MM.1S (cell line): Measurements from ENCODE around the gene ASMT.

Experiments
- DNase-seq: peaks from one replicate; pipeline ENCODE4 v3.0.0-alpha.2; 2015
- H2AFZ ChIP-seq: fragments of 300-600 bp; sonication (generic); 2 replicates; pipeline ENCODE4 v1.6.0; 2016; ENCODE audit warnings: antibody characterized with exemption, low read length
- H3F3A ChIP-seq: fragments of 300-600 bp; sonication (generic); 2 replicates; pipeline ENCODE4 v1.6.1; 2016; ENCODE audit warnings: mild to moderate bottlenecking, antibody characterized with exemption, low read length, moderate library complexity, mixed read lengths; ENCODE audit not compliant: insufficient read depth
- H3K27ac ChIP-seq: fragments of 300-600 bp; sonication (generic); 2 replicates; pipeline ENCODE4 v1.5.1; 2016; ENCODE audit warnings: mild to moderate bottlenecking, low read length
- H3K27me3 ChIP-seq: fragments of 300-600 bp; sonication (generic); replicated peaks from 2 replicates; pipeline ENCODE4 v1.6.0; 2016; ENCODE audit warnings: low read length; ENCODE audit not compliant: insufficient read depth
- H3K36me3 ChIP-seq: fragments of 300-600 bp; sonication (generic); replicated peaks from 2 replicates; pipeline ENCODE4 v1.6.1; 2016; ENCODE audit warnings: mild to moderate bottlenecking, low read length, mixed read lengths; ENCODE audit not compliant: insufficient read depth
- H3K4me1 ChIP-seq: fragments of 300-600 bp; sonication (generic); 2 replicates; pipeline ENCODE4 v1.6.1; 2016; ENCODE audit warnings: low read length, mixed read lengths
- H3K4me2 ChIP-seq: fragments of 300-600 bp; sonication (generic); 2 replicates; pipeline ENCODE4 v1.6.0; 2016; ENCODE audit warnings: low read depth, low read length
- H3K4me3 ChIP-seq: fragments of 300-600 bp; sonication (generic); 2 replicates; pipeline ENCODE4 v1.5.1; 2016; ENCODE audit warnings: low read length, mixed read lengths
- H3K79me2 ChIP-seq: fragments of 300-600 bp; sonication (generic); 2 replicates; pipeline ENCODE4 v1.6.1; 2016; ENCODE audit warnings: mixed run types, low read length, mixed read lengths
- H3K9ac ChIP-seq: fragments of 300-600 bp; sonication (generic); 2 replicates; pipeline ENCODE4 v1.6.1; 2016; ENCODE audit warnings: low read length, mixed read lengths
- H3K9me2 ChIP-seq: fragments of 300-600 bp; sonication (generic); replicated peaks from 2 replicates; pipeline ENCODE4 v1.6.1; 2016; ENCODE audit warnings: mild to moderate bottlenecking, low read length, mixed read lengths; ENCODE audit not compliant: insufficient read depth
- H3K9me3 ChIP-seq: fragments of 300-600 bp; sonication (generic); replicated peaks from 2 replicates; pipeline ENCODE4 v1.6.1; 2016; ENCODE audit warnings: mild to moderate bottlenecking, low read length, mixed read lengths; ENCODE audit not compliant: insufficient read depth
- H4K20me1 ChIP-seq: fragments of 300-600 bp; sonication (generic); 2 replicates; pipeline ENCODE4 v1.6.1; 2016; ENCODE audit warnings: mild to moderate bottlenecking, low read length, moderate library complexity, mixed read lengths; ENCODE audit not compliant: insufficient read depth
- EZH2 ChIP-seq: fragments of 300-600 bp; sonication (generic); optimal IDR thresholded peaks from 2 replicates; pipeline ENCODE3; 2017; ENCODE audit warnings: low read depth, mild to moderate bottlenecking, antibody characterized with exemption, low read length, mixed read lengths
- EZH2phosphoT487 ChIP-seq: fragments of 300-600 bp; sonication (generic); IDR thresholded peaks from 2 replicates; pipeline ENCODE4 v1.6.1; 2018; ENCODE audit warnings: antibody characterized with exemption, low read length
- TF ChIP-seq, protein P1 (sequence below): fragments of 300-600 bp; sonication (generic); IDR thresholded peaks from 2 replicates; pipeline ENCODE4 v1.5.1; 2016; ENCODE audit warnings: antibody characterized with exemption, low read length, mixed read lengths

ASMT gene

DNA sequence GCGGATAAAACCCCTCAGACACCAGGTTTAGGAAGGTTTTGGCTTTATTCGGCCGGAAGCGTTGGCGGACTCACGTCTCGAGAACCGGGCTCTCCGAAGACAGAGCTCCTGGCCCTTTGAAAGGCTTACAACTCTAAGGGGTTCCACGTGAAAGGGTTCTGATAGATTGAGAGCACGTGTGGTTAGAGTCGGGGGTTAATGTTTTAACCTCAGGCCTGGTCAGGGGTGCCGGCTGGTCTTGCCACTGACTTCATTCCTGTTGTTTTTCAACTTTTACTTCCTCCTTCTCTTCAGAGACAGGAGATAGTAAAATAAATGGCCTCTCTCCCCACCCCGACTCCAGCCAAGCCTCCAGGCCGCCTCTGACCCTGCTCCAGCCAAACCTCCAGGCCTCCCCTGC is 4.7 kb upstream of the ASMT start:
- no peaks in the 10 kb centered on the region for H3K4me1 ChIP-seq
- no peaks in the 10 kb centered on the region for H3K9me2 ChIP-seq
- H3K27ac ChIP-seq = no peak overlapping the region
- no peak overlapping the region for H3K4me2 ChIP-seq
- H3K9ac ChIP-seq = no peak overlapping the region
- no peak overlapping the region for H2AFZ ChIP-seq
- TF ChIP-seq, protein P1, sequence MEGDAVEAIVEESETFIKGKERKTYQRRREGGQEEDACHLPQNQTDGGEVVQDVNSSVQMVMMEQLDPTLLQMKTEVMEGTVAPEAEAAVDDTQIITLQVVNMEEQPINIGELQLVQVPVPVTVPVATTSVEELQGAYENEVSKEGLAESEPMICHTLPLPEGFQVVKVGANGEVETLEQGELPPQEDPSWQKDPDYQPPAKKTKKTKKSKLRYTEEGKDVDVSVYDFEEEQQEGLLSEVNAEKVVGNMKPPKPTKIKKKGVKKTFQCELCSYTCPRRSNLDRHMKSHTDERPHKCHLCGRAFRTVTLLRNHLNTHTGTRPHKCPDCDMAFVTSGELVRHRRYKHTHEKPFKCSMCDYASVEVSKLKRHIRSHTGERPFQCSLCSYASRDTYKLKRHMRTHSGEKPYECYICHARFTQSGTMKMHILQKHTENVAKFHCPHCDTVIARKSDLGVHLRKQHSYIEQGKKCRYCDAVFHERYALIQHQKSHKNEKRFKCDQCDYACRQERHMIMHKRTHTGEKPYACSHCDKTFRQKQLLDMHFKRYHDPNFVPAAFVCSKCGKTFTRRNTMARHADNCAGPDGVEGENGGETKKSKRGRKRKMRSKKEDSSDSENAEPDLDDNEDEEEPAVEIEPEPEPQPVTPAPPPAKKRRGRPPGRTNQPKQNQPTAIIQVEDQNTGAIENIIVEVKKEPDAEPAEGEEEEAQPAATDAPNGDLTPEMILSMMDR = no peak
- TF ChIP-seq EZH2phosphoT487 (no peak), EZH2 (no peak)
- no peaks in the 10 kb centered on the region for H3K27me3 ChIP-seq
- no peaks in the 10 kb centered on the region for H3K9me3 ChIP-seq
- DNase-seq = no peak
- H3K79me2 ChIP-seq = no peaks in the 10 kb centered on the region
- no peaks in the 10 kb centered on the region for H3F3A ChIP-seq
- no peaks in the 10 kb centered on the region for H4K20me1 ChIP-seq
- H3K36me3 ChIP-seq = no peaks in the 10 kb centered on the region
- H3K4me3 ChIP-seq = no peak overlapping the region

DNA sequence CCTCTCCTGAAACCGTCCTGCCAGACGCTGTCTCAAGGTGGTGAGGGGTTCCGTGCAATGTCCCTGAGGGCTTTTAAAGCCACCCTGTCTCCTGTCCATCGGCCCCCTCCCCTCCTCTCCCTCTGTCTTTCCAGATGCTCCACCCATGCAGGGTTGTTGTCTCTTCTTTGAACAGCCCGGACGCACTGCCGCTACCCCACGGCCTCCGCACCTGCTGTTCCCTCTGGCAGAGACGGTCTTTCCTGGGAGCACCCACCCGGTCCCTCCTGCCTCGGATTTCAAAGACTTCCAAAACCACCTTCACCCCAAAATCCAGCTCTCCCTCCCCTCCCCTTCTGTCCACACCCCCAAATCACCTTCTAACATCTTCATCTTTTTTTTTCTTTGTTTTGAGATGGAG is 4.1 kb upstream of the ASMT start:
- H3K9me2 ChIP-seq = no peaks in the 10 kb centered on the region
- H3K79me2 ChIP-seq = no peaks in the 10 kb centered on the region
- H3K36me3 ChIP-seq = no peaks in the 10 kb centered on the region
- no peak overlapping the region for H3K9ac ChIP-seq
- H3F3A ChIP-seq = no peaks in the 10 kb centered on the region
- TF ChIP-seq EZH2phosphoT487 (no peak), EZH2 (no peak)
- TF ChIP-seq, protein P1 = no peak
- H3K9me3 ChIP-seq = no peaks in the 10 kb centered on the region
- H4K20me1 ChIP-seq = no peaks in the 10 kb centered on the region
- no peaks in the 10 kb centered on the region for H3K27me3 ChIP-seq
- no peak overlapping the region for H3K27ac ChIP-seq
- no peak overlapping the region for H3K4me2 ChIP-seq
- no peak overlapping the region for H2AFZ ChIP-seq
- no peak overlapping the region for H3K4me3 ChIP-seq
- H3K4me1 ChIP-seq = no peaks in the 10 kb centered on the region
- no peak for DNase-seq

DNA sequence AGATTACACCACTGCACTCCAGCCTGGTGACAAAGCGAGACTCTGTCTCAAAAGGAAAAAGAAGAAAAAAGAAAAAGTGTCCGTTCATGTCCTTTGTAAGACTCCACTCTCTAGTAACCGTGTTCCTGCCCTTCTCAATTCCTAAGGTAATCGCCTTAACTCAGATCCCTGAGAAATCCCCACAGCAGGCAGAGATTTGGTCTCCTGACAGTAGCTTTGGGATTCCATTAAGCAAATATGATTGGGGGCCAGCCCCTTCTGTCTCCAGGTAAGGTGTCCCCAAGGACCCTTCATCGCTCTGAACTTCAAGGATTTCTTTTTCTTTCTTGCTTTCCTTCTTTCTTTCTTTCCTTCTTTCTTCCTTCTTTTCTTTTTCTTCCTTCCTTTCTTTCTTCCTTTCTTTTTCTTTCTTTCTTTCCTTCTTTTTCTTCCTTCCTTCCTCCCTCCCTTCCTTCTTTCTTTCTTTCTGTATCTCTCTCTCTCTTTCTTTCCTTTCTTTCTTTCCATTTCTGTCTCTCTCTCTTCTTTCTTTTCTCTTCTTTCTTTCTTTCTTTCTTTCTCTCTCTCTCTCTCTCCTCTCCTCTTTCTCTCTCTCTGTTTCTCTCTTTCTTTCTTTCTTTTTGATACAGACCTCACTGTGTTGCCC is 2.1 kb upstream of the ASMT start:
- Histone ChIP-seq H3K9ac (no peak overlapping the region), H3K9me3 (no peaks in the 10 kb centered on the region), H3K4me3 (no peak overlapping the region), H3K4me2 (no peak overlapping the region), H3K27ac (no peak overlapping the region), H3K9me2 (no peaks in the 10 kb centered on the region), H4K20me1 (no peaks in the 10 kb centered on the region), H3K36me3 (no peaks in the 10 kb centered on the region), H3K4me1 (no peaks in the 10 kb centered on the region), H3K79me2 (no peaks in the 10 kb centered on the region), H3F3A (no peaks in the 10 kb centered on the region), H2AFZ (no peak overlapping the region), H3K27me3 (no peaks in the 10 kb centered on the region)
- TF ChIP-seq EZH2 (no peak), EZH2phosphoT487 (no peak)
- TF ChIP-seq, protein P1 = no peak
- no peak for DNase-seq
